HG02571 (cell line): ENCODE measurements around the gene NDUFV1.
"Not testable (repeated sequence)": the region's sequence is repeated elsewhere in the genome, so short reads cannot be mapped to it uniquely, and the experiment has no call there.

Source experiments
- ATAC-seq: cut with Tn5 transposase; IDR thresholded peaks from one replicate; pipeline ENCODE4 v1.9.1; 2021; ENCODE audit warnings: mild to moderate bottlenecking, moderate library complexity; ENCODE audit not compliant: unreplicated experiment

The NDUFV1 gene

DNA sequence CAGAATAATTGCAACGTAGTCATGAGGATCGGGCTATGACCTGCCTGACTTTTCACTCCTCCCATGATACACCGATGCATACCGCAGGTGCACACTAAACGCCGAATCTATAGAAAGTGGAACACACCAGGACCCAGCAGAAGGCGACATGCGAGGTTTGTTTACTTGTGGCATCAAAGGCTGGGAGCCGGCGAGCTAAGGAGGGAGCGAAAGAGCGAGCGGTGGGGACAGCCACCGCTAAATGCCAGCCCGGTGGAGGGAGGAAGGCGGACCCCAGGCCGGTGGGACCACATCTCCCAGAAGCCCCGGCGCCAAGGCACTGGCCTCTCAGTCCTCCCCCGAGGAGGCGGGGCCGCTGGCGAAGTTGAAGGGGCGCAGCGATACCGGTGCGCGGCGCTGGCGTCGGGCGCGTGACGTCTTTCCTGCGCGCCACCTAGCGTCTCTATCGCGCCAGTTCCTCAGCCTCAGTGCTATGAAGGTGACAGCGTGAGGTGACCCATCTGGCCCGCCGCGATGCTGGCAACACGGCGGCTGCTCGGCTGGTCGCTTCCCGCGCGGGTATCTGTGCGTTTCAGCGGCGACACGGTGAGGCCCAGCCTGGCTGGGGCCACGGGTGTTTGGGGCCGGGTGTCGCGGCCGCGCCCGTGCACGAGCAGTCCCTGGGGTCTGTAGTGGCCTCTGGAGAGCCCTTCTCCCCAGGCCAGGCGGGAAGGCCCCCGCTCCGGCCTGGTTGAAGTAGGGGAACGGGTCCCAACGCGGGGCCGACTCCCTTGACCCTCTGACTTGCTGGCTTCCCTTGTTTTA lies at the start of gene NDUFV1:
NDUFV1 (plus strand) TSS at position 445 of the 804 bp plus-strand sequence; CDS start at position 514, 69 bp downstream.
- peak; percentile 88 for ATAC-seq

DNA sequence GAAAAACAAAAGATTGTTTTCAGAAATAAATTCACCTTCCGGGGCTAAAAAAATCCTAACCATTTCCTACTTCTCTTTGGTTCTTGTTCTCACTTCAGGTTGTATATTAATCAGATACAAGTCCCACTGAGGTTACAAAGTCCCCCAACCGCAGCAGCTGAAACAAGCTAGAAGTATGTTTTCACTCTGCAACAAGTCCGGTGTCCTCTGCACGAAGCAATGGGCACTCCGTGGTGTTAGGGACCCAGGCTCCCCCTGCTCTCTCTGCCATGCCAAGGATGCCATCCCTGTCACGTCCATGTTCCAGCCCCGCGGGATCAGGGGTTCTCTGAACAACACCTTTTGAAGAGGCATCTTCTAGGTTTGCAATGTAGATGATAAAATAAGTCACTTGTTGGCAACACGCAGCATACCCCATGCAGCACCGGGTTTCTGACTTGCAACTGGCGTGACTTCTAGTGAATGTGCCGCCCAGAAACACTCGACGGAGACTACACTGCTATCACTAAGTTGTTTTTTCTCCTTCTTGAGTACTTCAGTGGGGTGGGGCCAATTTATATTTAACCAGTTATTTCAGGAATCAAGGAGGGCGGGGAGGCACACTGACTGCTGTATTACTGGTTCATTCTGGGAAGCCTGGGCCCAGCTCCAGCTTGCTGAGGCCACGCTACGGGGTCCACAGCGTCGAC lies 48.5 kb upstream of the NDUFV1 start:
- peak; percentile 56 for ATAC-seq

DNA sequence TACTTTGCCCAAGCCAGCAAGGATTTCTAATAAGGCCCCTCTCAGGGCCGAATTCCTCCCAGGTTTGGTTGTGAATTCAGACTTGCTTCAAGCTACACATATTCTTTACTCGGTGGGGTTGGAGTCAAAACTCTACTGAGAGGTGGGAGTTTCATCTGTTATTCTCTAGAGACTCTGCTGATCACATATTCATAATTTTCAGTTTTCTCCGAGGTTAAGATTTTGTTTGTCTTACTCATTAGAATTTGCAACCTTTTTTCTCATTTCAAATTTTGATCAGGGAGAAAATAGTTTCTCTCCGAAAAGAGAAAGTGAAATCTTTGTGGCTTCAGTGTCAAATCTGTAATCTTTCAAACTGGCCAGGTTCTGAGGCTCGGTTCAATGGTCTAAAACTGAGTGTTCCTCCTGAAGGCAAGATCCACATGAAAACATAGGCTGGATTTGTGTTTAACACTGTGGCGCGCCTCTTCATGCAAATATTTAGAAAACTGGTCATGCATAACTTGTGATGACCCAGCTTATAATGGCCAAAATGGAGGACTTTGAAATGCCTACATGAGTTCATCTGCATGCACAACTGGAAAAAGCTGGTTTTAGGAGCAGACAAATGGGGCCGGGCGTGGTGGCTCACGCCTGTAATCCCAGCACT lies 44.6 kb upstream of the NDUFV1 start:
- no peak for ATAC-seq

DNA sequence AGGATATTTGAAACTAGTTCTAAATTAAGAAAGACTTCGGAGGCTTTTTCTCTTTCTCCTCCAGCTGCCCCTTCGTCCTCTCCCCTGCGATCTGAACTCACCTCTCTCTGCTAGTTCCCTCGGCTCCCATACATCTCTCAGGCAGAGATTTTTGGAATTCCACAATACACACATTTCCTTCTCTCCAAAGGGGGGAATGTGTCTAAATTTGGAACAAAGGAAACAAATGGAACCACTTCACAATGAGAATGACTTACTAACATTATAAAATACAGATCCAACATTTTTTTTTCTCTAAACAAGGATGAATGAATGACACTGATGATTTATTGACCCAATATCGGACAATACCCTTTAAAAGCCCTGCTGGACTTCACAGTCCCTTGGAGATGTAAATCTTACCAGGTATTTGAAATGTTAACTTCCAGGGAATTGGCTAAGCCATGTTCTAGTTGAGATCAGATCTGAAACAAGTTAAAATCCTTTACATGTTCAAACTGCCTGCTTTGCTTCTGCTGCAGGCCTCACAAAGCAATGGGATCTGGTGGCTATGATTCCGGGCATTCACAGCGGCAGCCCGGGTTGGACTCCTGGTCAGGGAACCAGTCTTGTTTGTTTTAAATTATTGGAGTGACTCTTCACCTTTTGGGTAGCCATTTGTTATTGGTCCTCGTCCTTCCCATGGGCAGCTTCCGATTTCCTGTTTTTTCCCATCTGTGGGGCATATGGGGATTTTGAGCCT lies 43.6 kb upstream of the NDUFV1 start:
- no peak for ATAC-seq

DNA sequence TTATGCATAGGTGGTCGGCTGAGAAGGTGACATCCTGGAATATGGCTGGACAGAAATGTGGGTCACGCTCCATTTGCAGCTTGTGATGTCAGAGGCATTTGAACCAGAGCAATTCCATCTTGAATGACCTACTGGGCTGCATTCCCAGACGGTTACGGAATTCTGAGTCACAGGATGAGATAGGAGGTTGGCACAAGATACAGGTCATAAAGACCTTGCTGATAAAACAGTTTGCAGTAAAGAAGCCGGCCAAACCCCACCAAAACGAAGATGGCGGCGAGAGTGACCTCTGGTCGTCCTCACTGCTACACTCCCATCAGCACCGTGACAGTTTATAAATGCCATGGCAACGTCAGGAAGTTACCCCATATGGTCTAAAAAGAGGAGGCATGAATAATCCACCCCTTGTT lies 43.0 kb upstream of the NDUFV1 start:
- not testable (repeated sequence) for ATAC-seq

DNA sequence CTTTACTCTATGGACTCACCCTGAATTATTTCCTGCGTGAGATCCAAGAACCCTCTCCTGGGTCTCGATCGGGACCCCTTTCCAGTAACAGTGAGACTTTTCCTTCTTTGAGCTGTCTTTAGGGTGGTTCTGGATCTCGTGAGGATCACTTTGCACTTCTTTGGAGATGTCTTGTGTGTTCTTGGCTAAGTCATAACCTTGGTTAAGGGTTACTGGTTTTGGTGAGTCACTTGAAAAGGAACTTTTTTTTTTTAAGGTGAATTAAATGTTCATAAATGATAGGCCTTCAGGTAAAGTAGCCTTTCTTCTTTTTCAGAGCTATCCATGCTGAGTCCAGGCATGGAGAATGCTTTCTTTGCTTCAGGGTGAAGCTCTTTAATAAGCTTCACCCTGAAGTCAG lies 42.5 kb upstream of the NDUFV1 start:
- ATAC-seq, result no peak

DNA sequence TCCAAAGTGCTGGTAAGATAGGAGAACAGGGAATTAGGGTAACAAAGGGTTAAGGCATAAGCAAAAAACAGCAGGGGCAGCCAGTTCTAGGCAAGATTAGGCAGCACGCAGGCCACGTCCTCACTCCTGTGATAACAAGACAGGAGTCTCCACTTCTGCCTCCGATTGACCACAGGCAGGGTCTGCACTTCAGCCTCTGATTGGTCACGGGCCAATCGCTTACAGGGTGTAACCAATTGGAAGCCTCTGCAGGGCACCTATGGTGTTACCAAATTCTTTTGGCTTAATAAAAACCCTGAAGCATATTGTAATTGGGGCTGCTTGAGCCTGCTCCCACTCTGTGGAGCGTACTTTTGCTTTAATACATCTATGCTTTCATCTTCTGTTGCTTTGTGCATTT lies 35.3 kb upstream of the NDUFV1 start:
- ATAC-seq, result no peak

GRCh38 chr11:67572305-67572704 lies 34.4 kb upstream of the NDUFV1 start:
- ATAC-seq, result no peak

GRCh38 chr11:67572747-67573419 lies 33.9 kb upstream of the NDUFV1 start:
- no peak for ATAC-seq

GRCh38 chr11:67574938-67575337 lies 31.8 kb upstream of the NDUFV1 start:
- no peak for ATAC-seq

GRCh38 chr11:67576735-67577475 lies 29.8 kb upstream of the NDUFV1 start:
- ATAC-seq, result no peak

DNA sequence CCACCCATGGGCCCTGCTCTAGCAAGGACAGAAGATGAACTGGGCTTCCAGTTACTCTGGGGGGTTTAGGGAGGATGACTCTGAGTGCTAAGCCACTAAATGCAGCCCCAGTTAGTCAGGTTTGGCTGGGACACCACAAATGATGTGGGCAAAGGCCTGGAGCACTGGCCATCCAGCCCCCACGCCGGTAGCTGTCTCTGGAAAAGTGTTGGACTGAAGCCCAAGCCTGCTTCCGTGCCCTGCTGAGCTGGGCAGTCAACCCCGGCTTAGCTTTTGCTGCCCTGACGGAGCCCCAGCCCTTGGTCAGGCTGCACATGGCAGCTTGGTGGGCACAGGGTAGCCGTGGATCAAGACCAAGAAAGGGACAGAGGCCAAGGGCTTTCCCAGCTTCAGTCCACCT lies 28.8 kb upstream of the NDUFV1 start:
- ATAC-seq, result no peak

- no peak for ATAC-seq
Measured at GRCh38 chr11:67581469-67581868, 25.3 kb upstream of the NDUFV1 start.

DNA sequence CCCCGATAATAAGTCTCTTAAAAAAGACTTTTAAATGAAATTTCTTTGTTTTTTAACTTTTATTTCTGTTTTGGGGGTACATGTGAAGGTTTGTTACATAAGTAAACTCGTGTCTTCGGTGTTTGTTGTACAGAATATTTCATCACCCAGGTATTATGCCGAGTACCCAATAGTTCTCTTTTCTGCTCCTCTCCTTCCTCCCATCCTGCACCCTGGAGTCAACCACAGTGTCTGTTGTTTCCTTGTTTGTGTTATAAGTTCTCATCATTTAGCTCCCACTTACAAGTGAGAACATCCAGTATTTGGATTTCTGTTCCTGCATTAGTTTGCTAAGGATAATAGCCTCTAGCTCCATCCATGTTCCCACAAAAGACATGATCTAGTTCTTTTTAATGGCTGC lies 24.7 kb upstream of the NDUFV1 start:
- ATAC-seq, result no peak

DNA sequence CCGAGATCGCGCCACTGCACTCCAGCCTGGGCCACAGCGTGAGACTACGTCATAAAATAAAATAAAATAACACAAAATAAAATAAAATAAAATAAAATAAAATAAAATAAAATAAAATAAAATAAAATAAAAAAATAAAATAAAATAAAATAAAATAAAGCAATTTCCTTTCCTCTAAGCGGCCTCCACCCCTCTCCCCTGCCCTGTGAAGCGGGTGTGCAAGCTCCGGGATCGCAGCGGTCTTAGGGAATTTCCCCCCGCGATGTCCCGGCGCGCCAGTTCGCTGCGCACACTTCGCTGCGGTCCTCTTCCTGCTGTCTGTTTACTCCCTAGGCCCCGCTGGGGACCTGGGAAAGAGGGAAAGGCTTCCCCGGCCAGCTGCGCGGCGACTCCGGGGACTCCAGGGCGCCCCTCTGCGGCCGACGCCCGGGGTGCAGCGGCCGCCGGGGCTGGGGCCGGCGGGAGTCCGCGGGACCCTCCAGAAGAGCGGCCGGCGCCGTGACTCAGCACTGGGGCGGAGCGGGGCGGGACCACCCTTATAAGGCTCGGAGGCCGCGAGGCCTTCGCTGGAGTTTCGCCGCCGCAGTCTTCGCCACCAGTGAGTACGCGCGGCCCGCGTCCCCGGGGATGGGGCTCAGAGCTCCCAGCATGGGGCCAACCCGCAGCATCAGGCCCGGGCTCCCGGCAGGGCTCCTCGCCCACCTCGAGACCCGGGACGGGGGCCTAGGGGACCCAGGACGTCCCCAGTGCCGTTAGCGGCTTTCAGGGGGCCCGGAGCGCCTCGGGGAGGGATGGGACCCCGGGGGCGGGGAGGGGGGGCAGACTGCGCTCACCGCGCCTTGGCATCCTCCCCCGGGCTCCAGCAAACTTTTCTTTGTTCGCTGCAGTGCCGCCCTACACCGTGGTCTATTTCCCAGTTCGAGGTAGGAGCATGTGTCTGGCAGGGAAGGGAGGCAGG lies 23.2 kb upstream of the NDUFV1 start, which contains the start of gene GSTP1:
GSTP1 (plus strand) TSS at position 566 of the 958 bp plus-strand sequence; CDS start at position 598, 32 bp downstream.
- ATAC-seq, result peak; percentile 55

DNA sequence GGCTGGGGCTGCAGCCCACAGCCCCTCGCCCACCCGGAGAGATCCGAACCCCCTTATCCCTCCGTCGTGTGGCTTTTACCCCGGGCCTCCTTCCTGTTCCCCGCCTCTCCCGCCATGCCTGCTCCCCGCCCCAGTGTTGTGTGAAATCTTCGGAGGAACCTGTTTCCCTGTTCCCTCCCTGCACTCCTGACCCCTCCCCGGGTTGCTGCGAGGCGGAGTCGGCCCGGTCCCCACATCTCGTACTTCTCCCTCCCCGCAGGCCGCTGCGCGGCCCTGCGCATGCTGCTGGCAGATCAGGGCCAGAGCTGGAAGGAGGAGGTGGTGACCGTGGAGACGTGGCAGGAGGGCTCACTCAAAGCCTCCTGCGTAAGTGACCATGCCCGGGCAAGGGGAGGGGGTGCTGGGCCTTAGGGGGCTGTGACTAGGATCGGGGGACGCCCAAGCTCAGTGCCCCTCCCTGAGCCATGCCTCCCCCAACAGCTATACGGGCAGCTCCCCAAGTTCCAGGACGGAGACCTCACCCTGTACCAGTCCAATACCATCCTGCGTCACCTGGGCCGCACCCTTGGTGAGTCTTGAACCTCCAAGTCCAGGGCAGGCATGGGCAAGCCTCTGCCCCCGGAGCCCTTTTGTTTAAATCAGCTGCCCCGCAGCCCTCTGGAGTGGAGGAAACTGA lies 22.4 kb upstream of the NDUFV1 start:
- no peak for ATAC-seq

DNA sequence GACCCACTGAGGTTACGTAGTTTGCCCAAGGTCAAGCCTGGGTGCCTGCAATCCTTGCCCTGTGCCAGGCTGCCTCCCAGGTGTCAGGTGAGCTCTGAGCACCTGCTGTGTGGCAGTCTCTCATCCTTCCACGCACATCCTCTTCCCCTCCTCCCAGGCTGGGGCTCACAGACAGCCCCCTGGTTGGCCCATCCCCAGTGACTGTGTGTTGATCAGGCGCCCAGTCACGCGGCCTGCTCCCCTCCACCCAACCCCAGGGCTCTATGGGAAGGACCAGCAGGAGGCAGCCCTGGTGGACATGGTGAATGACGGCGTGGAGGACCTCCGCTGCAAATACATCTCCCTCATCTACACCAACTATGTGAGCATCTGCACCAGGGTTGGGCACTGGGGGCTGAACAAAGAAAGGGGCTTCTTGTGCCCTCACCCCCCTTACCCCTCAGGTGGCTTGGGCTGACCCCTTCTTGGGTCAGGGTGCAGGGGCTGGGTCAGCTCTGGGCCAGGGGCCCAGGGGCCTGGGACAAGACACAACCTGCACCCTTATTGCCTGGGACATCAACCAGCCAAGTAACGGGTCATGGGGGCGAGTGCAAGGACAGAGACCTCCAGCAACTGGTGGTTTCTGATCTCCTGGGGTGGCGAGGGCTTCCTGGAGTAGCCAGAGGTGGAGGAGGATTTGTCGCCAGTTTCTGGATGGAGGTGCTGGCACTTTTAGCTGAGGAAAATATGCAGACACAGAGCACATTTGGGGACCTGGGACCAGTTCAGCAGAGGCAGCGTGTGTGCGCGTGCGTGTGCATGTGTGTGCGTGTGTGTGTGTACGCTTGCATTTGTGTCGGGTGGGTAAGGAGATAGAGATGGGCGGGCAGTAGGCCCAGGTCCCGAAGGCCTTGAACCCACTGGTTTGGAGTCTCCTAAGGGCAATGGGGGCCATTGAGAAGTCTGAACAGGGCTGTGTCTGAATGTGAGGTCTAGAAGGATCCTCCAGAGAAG lies 21.6 kb upstream of the NDUFV1 start:
- no peak for ATAC-seq
